DND-41 (cell line): ENCODE data around the gene SYNDIG1L.

Source experiments
- ATAC-seq: fragments of 200-7000 bp; cut with Tn5 transposase; 3 replicates; pipeline ENCODE4 v1.9.1; 2021; ENCODE audit warnings: low read depth; ENCODE audit not compliant: insufficient read depth
- DNase-seq: peaks from one replicate; pipeline ENCODE4 v3.0.0-alpha.2; 2020
- H2AFZ ChIP-seq: 2 replicates; pipeline ENCODE4 v1.6.0; 2012; ENCODE audit warnings: low read depth, low read length
- H3K27ac ChIP-seq: 2 replicates; pipeline ENCODE4 v1.5.1; 2012; ENCODE audit warnings: low read length, inconsistent platforms
- H3K27me3 ChIP-seq: fragments of 200-600 bp; sonication (generic); 2 replicates; pipeline ENCODE4 v1.6.0; 2012; ENCODE audit warnings: low read length, mild to moderate bottlenecking, inconsistent platforms; ENCODE audit not compliant: insufficient read depth, poor library complexity
- H3K36me3 ChIP-seq: 2 replicates; pipeline ENCODE4 v1.5.1; 2012; ENCODE audit warnings: low read length, inconsistent platforms; ENCODE audit not compliant: insufficient read depth
- H3K4me1 ChIP-seq: 2 replicates; pipeline ENCODE4 v1.5.1; 2012; ENCODE audit warnings: mild to moderate bottlenecking, low read length; ENCODE audit not compliant: insufficient read depth
- H3K4me2 ChIP-seq: 2 replicates; pipeline ENCODE4 v1.6.0; 2012; ENCODE audit warnings: mild to moderate bottlenecking, moderate library complexity, low read length, inconsistent platforms; ENCODE audit not compliant: insufficient read depth
- H3K4me3 ChIP-seq, 2 experiments: fragments of 200-600 bp in 1 of 2; shearing (Covaris generic) in 1 of 2; 2 replicates each; pipeline ENCODE4 v1.5.1; 2012 to 2016; ENCODE audit warnings: inconsistent platforms in 2 of 2, low read length in 2 of 2, mild to moderate bottlenecking in 2 of 2, low read depth in 1 of 2, moderate library complexity in 1 of 2
- H3K79me2 ChIP-seq: 2 replicates; pipeline ENCODE4 v1.6.0; 2012; ENCODE audit warnings: low read length, inconsistent platforms; ENCODE audit not compliant: insufficient read depth
- H3K9ac ChIP-seq: 2 replicates; pipeline ENCODE4 v1.6.0; 2012; ENCODE audit warnings: low read depth, mild to moderate bottlenecking, inconsistent platforms, low read length, moderate library complexity
- H3K9me3 ChIP-seq: 2 replicates; pipeline ENCODE4 v1.5.1; 2012; ENCODE audit warnings: low read length, moderate library complexity, mild to moderate bottlenecking, inconsistent platforms; ENCODE audit not compliant: insufficient read depth, severe bottlenecking
- H4K20me1 ChIP-seq: 2 replicates; pipeline ENCODE4 v1.6.0; 2012; ENCODE audit warnings: low read length; ENCODE audit not compliant: insufficient read depth
- CTCF ChIP-seq: IDR thresholded peaks from 2 replicates; pipeline ENCODE4 v1.5.1; 2012; ENCODE audit warnings: borderline replicate concordance, low read length, moderate library complexity, mild to moderate bottlenecking; ENCODE audit not compliant: poor library complexity, severe bottlenecking; ENCODE audit errors: extremely low read depth
- EZH2 ChIP-seq: IDR thresholded peaks from 3 replicates; pipeline ENCODE4 v1.6.1; 2012; ENCODE audit warnings: borderline replicate concordance, low read depth, mild to moderate bottlenecking, moderate library complexity, low read length, inconsistent platforms; ENCODE audit not compliant: severe bottlenecking

SYNDIG1L gene

GRCh38 chr14:74444866-74445265 lies 18.9 kb upstream of the SYNDIG1L start:
- Histone ChIP-seq H3K4me1 (no peaks in the 10 kb centered on the region), H2AFZ (no peak overlapping the region), H3K9me3 (no peaks in the 10 kb centered on the region), H4K20me1 (no peaks in the 10 kb centered on the region), H3K9ac (no peak overlapping the region), H3K4me3 (no peak overlapping the region), H3K79me2 (no peaks in the 10 kb centered on the region), H3K27me3 (peaks cover 18% of the 10 kb centered on the region), H3K4me2 (no peak overlapping the region), H3K36me3 (no peaks in the 10 kb centered on the region), H3K27ac (no peak overlapping the region)
- ATAC-seq (no peak), DNase-seq (no peak)
- TF ChIP-seq EZH2 (no peak), CTCF (no peak)

GRCh38 chr14:74442757-74443156 lies 16.7 kb upstream of the SYNDIG1L start:
- TF ChIP-seq EZH2: no peak
- no peak for TF ChIP-seq CTCF
- no peaks in the 10 kb centered on the region for H3K36me3 ChIP-seq
- no peak overlapping the region for H3K4me2 ChIP-seq
- no peak overlapping the region for H3K9ac ChIP-seq
- no peak for DNase-seq
- H3K9me3 ChIP-seq: no peaks in the 10 kb centered on the region
- H3K79me2 ChIP-seq: no peaks in the 10 kb centered on the region
- H2AFZ ChIP-seq: no peak overlapping the region
- H3K27ac ChIP-seq: no peak overlapping the region
- H3K4me3 ChIP-seq: no peak overlapping the region
- ATAC-seq: no peak
- no peaks in the 10 kb centered on the region for H3K4me1 ChIP-seq
- H4K20me1 ChIP-seq: no peaks in the 10 kb centered on the region
- peaks cover 12% of the 10 kb centered on the region for H3K27me3 ChIP-seq

GRCh38 chr14:74441113-74441512 lies 15.1 kb upstream of the SYNDIG1L start:
- H3K4me3 ChIP-seq: no peak overlapping the region
- TF ChIP-seq CTCF (no peak), EZH2 (no peak)
- no peak overlapping the region for H2AFZ ChIP-seq

GRCh38 chr14:74438351-74438915 lies 12.4 kb upstream of the SYNDIG1L start:
- H3K4me1 ChIP-seq: no peaks in the 10 kb centered on the region
- ATAC-seq (no peak), DNase-seq (no peak)
- no peak overlapping the region for H3K4me3 ChIP-seq
- no peak for TF ChIP-seq CTCF
- no peak for TF ChIP-seq EZH2
- H3K4me2 ChIP-seq: no peak overlapping the region
- H3K36me3 ChIP-seq: no peaks in the 10 kb centered on the region
- peaks cover 9% of the 10 kb centered on the region for H3K27me3 ChIP-seq
- no peaks in the 10 kb centered on the region for H3K9me3 ChIP-seq
- H3K27ac ChIP-seq: no peak overlapping the region
- H3K9ac ChIP-seq: no peak overlapping the region
- H3K79me2 ChIP-seq: no peaks in the 10 kb centered on the region
- no peaks in the 10 kb centered on the region for H4K20me1 ChIP-seq
- no peak overlapping the region for H2AFZ ChIP-seq

More at GRCh38 chr14:74441113-74441512, 15.1 kb upstream of the SYNDIG1L start:
- Histone ChIP-seq H3K27ac (no peak overlapping the region), H4K20me1 (no peaks in the 10 kb centered on the region), H3K9me3 (no peaks in the 10 kb centered on the region), H3K27me3 (peaks cover 11% of the 10 kb centered on the region), H3K36me3 (no peaks in the 10 kb centered on the region), H3K4me2 (no peak overlapping the region), H3K9ac (no peak overlapping the region), H3K4me1 (no peaks in the 10 kb centered on the region), H3K79me2 (no peaks in the 10 kb centered on the region)
- no peak for DNase-seq
- no peak for ATAC-seq
